Choroid plexus epithelial cell (primary cell): ENCODE measurements around the gene CEP131.
A peak's percentile ranks its signal among the peaks of the same experiment; 100 is the strongest.

ENCODE experiments used
- DNase-seq: peaks from one replicate; pipeline ENCODE4 v3.0.0-alpha.2; 2010; ENCODE audit warnings: low read depth
- H3K4me3 ChIP-seq: 2 replicates; pipeline ENCODE4 v1.5.1; 2011; ENCODE audit warnings: low read depth, mild to moderate bottlenecking, control low read depth, low read length, moderate library complexity
- TF ChIP-seq, protein P1 (sequence below): conservative IDR thresholded peaks from 2 replicates; pipeline ENCODE4 v1.5.1; 2011; ENCODE audit warnings: low read depth, mild to moderate bottlenecking, control low read depth, inconsistent platforms, low read length, moderate library complexity

The CEP131 gene

DNA sequence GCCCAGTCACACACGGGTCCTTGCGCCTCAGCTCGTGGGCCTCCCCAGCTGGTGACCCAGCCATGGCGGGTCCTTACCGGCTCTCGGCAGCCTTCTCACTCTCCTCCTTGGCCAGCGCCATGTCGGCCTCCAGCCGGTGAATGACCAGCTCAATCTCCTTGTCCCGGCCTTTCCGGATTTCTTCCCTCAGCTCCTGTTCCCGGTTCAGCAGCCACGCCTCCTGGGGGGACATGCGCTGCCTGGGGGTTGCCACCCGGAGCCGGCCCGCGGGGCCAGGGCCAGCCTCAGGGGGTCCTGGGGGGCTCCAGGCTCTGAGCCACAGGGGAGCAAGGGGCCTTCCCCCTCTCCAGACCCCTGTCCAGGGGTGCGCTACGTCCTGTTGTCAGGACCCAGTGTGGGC is 31.6 kb downstream of the CEP131 start:
- no peak overlapping the region for H3K4me3 ChIP-seq
- no peak for DNase-seq
- TF ChIP-seq, protein P1, sequence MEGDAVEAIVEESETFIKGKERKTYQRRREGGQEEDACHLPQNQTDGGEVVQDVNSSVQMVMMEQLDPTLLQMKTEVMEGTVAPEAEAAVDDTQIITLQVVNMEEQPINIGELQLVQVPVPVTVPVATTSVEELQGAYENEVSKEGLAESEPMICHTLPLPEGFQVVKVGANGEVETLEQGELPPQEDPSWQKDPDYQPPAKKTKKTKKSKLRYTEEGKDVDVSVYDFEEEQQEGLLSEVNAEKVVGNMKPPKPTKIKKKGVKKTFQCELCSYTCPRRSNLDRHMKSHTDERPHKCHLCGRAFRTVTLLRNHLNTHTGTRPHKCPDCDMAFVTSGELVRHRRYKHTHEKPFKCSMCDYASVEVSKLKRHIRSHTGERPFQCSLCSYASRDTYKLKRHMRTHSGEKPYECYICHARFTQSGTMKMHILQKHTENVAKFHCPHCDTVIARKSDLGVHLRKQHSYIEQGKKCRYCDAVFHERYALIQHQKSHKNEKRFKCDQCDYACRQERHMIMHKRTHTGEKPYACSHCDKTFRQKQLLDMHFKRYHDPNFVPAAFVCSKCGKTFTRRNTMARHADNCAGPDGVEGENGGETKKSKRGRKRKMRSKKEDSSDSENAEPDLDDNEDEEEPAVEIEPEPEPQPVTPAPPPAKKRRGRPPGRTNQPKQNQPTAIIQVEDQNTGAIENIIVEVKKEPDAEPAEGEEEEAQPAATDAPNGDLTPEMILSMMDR = no peak

DNA sequence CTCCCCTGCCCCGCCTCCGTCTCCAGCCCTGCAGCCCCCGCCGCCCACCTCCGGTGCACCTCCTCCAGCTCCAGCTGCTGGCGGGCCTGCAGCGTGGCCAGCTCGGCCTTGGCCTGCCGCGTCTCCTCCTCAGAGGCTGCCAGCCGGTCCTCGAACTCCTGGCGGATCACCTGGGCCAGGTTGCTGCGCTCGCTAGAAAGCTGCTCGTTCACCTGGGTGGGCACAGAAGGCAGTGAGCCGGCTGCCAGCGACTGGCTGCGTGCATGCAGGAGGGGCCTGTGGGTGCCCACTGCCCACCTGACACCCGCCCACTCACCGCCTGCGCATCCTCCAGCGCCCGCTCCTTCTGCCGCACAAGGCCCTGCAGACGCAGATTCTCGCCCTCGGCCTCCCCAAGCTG is 32.2 kb downstream of the CEP131 start:
- no peak for DNase-seq
- H3K4me3 ChIP-seq = no peak overlapping the region
- TF ChIP-seq, protein P1 = no peak

DNA sequence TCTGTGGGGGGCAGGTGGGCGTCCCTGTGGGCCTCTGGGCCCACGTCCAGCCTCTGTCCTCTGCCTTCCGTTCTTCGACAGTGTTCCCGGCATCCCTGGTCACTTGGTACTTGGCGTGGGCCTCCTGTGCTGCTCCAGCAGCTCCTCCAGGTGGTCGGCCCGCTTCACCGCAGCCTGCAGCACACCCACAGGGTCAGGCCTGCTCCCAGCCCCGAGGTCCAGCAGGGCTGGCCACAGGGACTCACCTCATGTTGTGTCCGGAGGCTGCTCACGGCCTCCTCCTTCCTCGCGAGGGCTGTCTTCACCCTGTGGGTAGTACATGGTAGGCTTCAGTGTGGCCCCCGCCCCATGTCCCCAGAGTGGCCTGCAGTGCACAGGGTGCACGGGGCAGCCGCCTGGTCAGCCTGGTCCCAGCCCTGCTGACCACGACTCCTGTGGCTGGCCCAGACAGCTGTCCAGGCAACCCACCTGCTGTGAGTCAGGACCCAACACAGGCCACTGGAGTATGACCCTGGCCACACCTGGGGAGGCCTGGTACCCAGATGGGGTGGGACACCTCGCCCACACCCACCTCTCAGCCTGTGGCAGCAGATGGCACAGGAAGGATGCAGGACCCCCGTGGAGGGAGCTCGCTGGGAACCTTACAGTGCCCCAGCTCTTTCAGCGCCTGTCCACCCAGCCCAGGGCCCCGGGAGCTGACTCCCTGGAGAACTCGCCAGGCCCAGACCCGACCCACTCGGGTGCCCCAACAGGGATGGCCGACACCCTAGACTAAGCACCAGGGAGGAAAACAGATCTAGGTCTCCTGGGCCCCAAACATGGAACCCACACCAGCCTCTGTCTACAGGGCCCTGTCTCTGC is 32.9 kb downstream of the CEP131 start:
- DNase-seq = peak; percentile 21
- TF ChIP-seq, protein P1 = peak; percentile 37
- H3K4me3 ChIP-seq = no peak overlapping the region

DNA sequence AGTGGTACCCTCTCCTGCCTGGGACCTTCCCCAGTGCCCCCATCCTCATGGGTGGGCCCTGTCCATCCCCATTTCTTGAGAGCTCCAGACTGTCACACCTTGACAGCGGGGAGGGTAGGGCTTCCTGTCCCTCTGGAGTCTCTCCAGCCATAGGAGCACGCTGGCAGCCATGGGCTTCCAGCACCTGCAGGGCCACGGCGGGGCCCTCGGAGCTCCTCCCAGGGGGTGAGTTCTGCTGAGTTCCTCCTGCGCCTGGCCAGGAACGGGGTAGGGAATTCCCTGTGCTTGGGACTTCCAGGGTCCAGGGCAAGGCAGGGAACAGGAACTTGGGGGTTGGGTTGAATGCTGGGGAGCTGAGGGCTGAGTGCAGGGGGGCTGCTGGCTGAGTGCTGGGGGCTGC is 33.7 kb downstream of the CEP131 start:
- DNase-seq = no peak
- no peak overlapping the region for H3K4me3 ChIP-seq
- TF ChIP-seq, protein P1 = no peak

DNA sequence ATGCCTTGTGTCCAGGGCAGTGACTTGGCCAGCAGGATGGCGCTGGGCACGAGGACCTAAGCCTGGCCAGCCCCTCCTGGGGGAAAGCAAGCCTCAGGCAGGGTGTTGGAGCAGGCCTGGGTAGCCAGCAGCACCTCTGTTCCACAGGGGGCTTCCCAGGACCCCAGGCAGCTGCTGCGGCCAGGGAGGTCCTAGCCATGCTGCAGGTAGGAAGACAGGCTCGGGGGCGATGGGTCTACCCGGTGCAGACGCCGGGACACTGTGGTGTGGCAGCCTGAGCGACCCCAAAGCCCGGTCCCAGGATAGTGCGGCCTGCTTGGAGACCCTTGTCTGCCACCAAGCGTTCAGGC is 34.3 kb downstream of the CEP131 start:
- TF ChIP-seq, protein P1 = no peak
- no peak overlapping the region for H3K4me3 ChIP-seq
- no peak for DNase-seq

DNA sequence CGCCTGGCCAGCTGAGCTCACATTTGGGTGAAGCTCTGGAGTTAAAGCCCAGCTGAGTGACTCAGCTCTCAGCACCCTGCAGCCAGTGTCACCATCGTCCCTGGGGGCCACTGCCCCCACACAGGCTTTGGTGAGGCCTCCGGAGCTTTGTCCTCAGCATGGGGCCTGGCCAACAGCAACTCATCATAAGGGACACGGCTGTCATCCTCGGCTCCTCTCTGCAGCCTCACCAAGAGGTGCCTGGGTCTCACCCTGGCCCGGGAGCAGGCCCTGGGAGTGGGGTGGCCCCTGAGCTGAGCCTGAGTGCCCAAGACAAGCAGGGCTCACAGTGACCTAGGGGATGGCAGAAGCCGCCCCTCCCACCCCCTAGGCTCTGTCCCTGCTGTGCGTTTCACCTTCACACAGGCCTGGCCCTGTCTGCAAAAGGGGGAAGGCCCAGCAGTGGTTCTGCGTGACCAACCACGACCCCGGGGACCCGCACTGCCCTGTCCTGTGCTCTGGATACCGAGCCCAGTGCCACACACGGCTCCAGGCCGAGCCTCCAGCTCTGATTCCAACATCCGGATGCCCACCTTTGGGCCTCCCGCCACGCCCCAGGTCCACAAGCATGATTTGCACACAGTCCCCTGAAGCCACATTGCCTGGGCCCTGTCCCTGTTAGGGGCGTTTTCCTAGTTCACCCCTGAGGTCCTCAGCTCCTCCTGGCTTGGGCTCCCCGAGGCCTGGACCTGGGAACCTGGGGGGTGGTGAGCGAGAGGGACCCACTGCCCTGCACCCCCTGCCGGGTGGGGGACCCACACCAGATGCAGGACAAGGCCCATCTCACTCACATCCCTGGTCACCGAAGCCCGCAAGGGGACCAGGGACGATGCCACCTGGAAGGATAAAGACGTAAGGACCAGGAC is 34.9 kb downstream of the CEP131 start:
- no peak overlapping the region for H3K4me3 ChIP-seq
- TF ChIP-seq, protein P1 = no peak
- no peak for DNase-seq
